ENCODE data around the gene SIAH3.

DNA sequence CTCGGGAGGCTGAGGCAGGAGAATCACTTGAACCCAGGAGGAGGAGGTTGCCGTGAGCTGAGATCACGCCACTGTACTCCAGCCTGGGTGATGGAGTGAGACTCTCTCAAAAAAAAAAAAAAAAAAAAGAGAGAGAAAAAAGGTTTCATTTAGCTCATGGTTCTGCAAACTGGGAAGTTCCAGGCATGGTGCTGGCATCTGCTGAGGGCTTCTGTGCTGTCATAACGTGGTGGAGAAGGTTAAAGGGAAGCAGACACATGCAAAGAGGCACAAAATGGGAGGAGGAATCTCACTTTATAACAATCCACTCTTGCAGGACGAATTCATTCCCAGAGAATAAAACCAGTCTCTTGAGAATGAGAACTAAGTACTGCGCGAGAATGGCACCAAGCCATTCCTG is 34.9 kb upstream of the SIAH3 start:
- no peak for TF ChIP-seq GABPA (IDR thresholded peaks at IDR 0.05 in 1 of 2, conservative IDR thresholded peaks at IDR 0.05 in 1 of 2)
- TF ChIP-seq, protein P1, sequence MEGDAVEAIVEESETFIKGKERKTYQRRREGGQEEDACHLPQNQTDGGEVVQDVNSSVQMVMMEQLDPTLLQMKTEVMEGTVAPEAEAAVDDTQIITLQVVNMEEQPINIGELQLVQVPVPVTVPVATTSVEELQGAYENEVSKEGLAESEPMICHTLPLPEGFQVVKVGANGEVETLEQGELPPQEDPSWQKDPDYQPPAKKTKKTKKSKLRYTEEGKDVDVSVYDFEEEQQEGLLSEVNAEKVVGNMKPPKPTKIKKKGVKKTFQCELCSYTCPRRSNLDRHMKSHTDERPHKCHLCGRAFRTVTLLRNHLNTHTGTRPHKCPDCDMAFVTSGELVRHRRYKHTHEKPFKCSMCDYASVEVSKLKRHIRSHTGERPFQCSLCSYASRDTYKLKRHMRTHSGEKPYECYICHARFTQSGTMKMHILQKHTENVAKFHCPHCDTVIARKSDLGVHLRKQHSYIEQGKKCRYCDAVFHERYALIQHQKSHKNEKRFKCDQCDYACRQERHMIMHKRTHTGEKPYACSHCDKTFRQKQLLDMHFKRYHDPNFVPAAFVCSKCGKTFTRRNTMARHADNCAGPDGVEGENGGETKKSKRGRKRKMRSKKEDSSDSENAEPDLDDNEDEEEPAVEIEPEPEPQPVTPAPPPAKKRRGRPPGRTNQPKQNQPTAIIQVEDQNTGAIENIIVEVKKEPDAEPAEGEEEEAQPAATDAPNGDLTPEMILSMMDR (IDR thresholded peaks at IDR 0.05; ENCODE audit: low read depth, low read length, missing input control) = no peak
- no peak for TF ChIP-seq FOXA1 (IDR thresholded peaks at IDR 0.05)
- no peak for TF ChIP-seq RAD21 (IDR thresholded peaks at IDR 0.05)
- TF ChIP-seq, protein P2, sequence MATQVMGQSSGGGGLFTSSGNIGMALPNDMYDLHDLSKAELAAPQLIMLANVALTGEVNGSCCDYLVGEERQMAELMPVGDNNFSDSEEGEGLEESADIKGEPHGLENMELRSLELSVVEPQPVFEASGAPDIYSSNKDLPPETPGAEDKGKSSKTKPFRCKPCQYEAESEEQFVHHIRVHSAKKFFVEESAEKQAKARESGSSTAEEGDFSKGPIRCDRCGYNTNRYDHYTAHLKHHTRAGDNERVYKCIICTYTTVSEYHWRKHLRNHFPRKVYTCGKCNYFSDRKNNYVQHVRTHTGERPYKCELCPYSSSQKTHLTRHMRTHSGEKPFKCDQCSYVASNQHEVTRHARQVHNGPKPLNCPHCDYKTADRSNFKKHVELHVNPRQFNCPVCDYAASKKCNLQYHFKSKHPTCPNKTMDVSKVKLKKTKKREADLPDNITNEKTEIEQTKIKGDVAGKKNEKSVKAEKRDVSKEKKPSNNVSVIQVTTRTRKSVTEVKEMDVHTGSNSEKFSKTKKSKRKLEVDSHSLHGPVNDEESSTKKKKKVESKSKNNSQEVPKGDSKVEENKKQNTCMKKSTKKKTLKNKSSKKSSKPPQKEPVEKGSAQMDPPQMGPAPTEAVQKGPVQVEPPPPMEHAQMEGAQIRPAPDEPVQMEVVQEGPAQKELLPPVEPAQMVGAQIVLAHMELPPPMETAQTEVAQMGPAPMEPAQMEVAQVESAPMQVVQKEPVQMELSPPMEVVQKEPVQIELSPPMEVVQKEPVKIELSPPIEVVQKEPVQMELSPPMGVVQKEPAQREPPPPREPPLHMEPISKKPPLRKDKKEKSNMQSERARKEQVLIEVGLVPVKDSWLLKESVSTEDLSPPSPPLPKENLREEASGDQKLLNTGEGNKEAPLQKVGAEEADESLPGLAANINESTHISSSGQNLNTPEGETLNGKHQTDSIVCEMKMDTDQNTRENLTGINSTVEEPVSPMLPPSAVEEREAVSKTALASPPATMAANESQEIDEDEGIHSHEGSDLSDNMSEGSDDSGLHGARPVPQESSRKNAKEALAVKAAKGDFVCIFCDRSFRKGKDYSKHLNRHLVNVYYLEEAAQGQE (IDR thresholded peaks at IDR 0.05) = no peak
- TF ChIP-seq, protein P3, sequence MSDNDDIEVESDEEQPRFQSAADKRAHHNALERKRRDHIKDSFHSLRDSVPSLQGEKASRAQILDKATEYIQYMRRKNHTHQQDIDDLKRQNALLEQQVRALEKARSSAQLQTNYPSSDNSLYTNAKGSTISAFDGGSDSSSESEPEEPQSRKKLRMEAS (IDR thresholded peaks at IDR 0.05) = no peak
- no peak for TF ChIP-seq SP1 (IDR thresholded peaks at IDR 0.05)
- no peak for TF ChIP-seq EGR1 (IDR thresholded peaks at IDR 0.05; ENCODE audit: low read depth in 2 of 2)
- no peak for TF ChIP-seq YY1 (IDR thresholded peaks at IDR 0.05)
- TF ChIP-seq RXRA (IDR thresholded peaks at IDR 0.05) = no peak
- no peak for TF ChIP-seq TAF1 (conservative IDR thresholded peaks at IDR 0.05)
- TF ChIP-seq NR2F2 (IDR thresholded peaks at IDR 0.05) = no peak
- TF ChIP-seq, protein P4, sequence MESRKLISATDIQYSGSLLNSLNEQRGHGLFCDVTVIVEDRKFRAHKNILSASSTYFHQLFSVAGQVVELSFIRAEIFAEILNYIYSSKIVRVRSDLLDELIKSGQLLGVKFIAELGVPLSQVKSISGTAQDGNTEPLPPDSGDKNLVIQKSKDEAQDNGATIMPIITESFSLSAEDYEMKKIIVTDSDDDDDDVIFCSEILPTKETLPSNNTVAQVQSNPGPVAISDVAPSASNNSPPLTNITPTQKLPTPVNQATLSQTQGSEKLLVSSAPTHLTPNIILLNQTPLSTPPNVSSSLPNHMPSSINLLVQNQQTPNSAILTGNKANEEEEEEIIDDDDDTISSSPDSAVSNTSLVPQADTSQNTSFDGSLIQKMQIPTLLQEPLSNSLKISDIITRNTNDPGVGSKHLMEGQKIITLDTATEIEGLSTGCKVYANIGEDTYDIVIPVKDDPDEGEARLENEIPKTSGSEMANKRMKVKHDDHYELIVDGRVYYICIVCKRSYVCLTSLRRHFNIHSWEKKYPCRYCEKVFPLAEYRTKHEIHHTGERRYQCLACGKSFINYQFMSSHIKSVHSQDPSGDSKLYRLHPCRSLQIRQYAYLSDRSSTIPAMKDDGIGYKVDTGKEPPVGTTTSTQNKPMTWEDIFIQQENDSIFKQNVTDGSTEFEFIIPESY (IDR thresholded peaks at IDR 0.05) = no peak

All from liver (tissue), 3 donors.